Measurements from ENCODE around the gene CYB561D2.
A peak's percentile ranks its signal among the peaks of the same experiment; 100 is the strongest.

GRCh38 chr3:50375258-50375931 is 24.7 kb downstream of the CYB561D2 start:
- TF ChIP-seq CTCF (conservative IDR thresholded peaks at IDR 0.05; ENCODE audit: low read length): peak; percentile 58
- no peak for TF ChIP-seq EZH2phosphoT487 (IDR thresholded peaks at IDR 0.05; ENCODE audit: borderline replicate concordance, low read depth, low read length)
